GM12873 (cell line): Measurements from ENCODE around the gene VPS4A.

Experiments used
- CTCF ChIP-seq: IDR thresholded peaks from 2 replicates; pipeline ENCODE4 v1.5.1; 2012; ENCODE audit warnings: low read depth, mild to moderate bottlenecking, moderate library complexity, low read length, control low read depth; ENCODE audit not compliant: insufficient read depth; ENCODE audit errors: missing control alignments

VPS4A gene

GRCh38 chr16:69344171-69344570 lies 33.0 kb downstream of the VPS4A start:
- TF ChIP-seq CTCF = no peak

GRCh38 chr16:69345923-69346322 lies 34.8 kb downstream of the VPS4A start:
- TF ChIP-seq CTCF = no peak

- no peak for TF ChIP-seq CTCF
Observed at GRCh38 chr16:69346683-69347082, 35.5 kb downstream of the VPS4A start.

- no peak for TF ChIP-seq CTCF
Observed at GRCh38 chr16:69348222-69348621, 37.1 kb downstream of the VPS4A start.

- no peak for TF ChIP-seq CTCF
Observed at GRCh38 chr16:69349536-69349935, 38.4 kb downstream of the VPS4A start.

- no peak for TF ChIP-seq CTCF
Observed at GRCh38 chr16:69350536-69351133, 39.5 kb downstream of the VPS4A start.

GRCh38 chr16:69351309-69352027 lies 40.3 kb downstream of the VPS4A start, which contains the start of gene TMED6:
TSS of gene TMED6 (minus strand) at chr16:69351786. CDS start at chr16:69351753, 33 bp downstream.
- no peak for TF ChIP-seq CTCF
